HFFc6 (cell line): ENCODE results near the gene LRRC8A. TPM values are rescaled to one million over a fixed set of nuclear protein-coding genes. Genes with fewer than 3 reads are reported as not detected.
"Not testable (repeated sequence)": the region's sequence is repeated elsewhere in the genome, so short reads cannot be mapped to it uniquely, and the experiment has no call there.

ENCODE experiments used
- DNase-seq: peaks from one replicate; pipeline ENCODE4 v3.0.0-alpha.2; 2018
- H3K27ac Mint-ChIP-seq: 2 replicates; pipeline ENCODE4 v1.8.0; 2020; ENCODE audit warnings: mild to moderate bottlenecking, mixed read lengths
- H3K27me3 Mint-ChIP-seq: 2 replicates; pipeline ENCODE4 v1.8.0; 2021; ENCODE audit warnings: mild to moderate bottlenecking, moderate library complexity, mixed read lengths; ENCODE audit not compliant: insufficient read depth
- H3K36me3 Mint-ChIP-seq: 2 replicates; pipeline ENCODE4 v1.8.0; 2021; ENCODE audit warnings: low read depth, mixed read lengths
- H3K4me1 Mint-ChIP-seq: 2 replicates; pipeline ENCODE4 v1.8.0; 2020; ENCODE audit warnings: low read depth, mixed read lengths
- H3K4me3 Mint-ChIP-seq: 2 replicates; pipeline ENCODE4 v1.8.0; 2020; ENCODE audit warnings: mild to moderate bottlenecking, moderate library complexity, mixed read lengths
- H3K9me3 Mint-ChIP-seq: 2 replicates; pipeline ENCODE4 v1.8.0; 2020; ENCODE audit warnings: mild to moderate bottlenecking, mixed read lengths
- total RNA-seq, 6 experiments: library from RNA; stranded (reverse); fragmentation: NEBNext Ultra II Directional; extraction: Animal tissue kit (Norgen Biotek cat#: 25700); gene quantifications; 2 replicates in 1 of 6; 3 replicates in 5 of 6; pipeline ENCODE4 v1.2.3, GENCODE V29; 2021
- TF ChIP-seq, protein P1 (sequence below): fragments of 200-600 bp; sonication (generic); IDR thresholded peaks from 2 replicates; pipeline ENCODE4 v1.5.0; 2021; ENCODE audit warnings: antibody characterized with exemption, mild to moderate bottlenecking

LRRC8A gene
- total RNA-seq, 6 experiments from 2014 or later: 37.8 to 51.9 (median 39.6) TPM

DNA sequence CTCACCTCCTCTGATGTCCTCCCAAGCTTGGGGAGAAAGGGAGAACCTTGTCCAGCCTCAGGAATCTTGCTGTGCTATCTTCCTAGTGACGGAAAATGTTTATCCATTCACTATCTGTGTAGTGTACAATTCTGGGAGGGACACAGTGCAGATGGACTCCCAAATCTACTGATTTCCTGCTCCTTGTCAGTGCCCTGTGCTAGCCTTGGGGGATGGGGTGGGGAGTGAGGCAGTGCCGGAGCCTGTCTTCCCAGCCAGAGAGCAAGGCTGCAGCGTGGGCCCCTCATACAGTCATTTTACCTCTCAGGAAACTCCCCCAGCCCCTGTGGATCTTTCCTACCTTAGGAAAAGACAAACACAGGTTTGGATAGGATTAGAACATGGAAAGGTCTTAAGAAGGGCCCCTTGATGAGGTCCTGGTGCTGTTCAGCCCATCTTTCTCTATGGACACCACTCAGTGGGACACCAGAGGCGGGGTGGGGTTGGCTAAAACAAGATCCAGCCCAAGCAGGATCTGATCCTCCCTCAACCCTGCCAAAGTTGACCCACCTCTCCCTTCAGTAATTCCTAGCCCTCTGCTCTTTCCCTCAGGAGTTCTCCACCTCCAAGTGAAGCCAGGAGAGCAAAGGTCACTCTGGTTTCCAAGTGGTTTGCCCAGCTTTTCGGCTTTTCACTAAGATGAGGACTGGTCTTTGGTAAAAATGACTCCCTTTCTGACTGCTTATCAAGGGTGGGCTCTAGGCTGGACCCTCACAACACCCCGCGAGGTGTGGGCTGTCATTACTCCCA lies 62.1 kb downstream of the LRRC8A start:
- TF ChIP-seq, protein P1, sequence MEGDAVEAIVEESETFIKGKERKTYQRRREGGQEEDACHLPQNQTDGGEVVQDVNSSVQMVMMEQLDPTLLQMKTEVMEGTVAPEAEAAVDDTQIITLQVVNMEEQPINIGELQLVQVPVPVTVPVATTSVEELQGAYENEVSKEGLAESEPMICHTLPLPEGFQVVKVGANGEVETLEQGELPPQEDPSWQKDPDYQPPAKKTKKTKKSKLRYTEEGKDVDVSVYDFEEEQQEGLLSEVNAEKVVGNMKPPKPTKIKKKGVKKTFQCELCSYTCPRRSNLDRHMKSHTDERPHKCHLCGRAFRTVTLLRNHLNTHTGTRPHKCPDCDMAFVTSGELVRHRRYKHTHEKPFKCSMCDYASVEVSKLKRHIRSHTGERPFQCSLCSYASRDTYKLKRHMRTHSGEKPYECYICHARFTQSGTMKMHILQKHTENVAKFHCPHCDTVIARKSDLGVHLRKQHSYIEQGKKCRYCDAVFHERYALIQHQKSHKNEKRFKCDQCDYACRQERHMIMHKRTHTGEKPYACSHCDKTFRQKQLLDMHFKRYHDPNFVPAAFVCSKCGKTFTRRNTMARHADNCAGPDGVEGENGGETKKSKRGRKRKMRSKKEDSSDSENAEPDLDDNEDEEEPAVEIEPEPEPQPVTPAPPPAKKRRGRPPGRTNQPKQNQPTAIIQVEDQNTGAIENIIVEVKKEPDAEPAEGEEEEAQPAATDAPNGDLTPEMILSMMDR: no peak
- H3K27ac Mint-ChIP-seq: no peak overlapping the region
- H3K4me1 Mint-ChIP-seq: peaks cover 23% of the 10 kb centered on the region
- H3K27me3 Mint-ChIP-seq: peaks cover 5% of the 10 kb centered on the region
- H3K4me3 Mint-ChIP-seq: no peak overlapping the region
- peaks cover 17% of the 10 kb centered on the region for H3K36me3 Mint-ChIP-seq
- H3K9me3 Mint-ChIP-seq: no peaks in the 10 kb centered on the region
- DNase-seq: no peak

DNA sequence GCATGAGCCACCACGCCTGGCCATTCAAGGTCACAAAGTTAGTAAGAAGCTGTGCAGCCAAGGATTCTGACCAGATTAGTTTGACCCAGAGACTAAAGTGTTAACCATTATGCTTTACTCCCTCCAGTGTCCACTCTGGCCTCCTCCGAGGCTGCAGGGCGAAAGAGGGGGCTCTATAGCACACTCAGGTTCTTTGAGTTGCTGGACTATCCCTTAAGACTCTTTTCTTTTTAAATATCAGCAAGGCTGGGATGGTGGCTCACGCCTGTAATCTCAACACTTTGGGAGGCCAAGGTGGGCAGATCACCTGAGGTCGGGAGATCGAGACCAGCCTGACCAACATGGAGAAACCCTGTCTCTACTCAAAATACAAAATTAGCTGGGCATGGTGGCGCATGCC lies 63.0 kb downstream of the LRRC8A start:
- Mint-ChIP-seq H3K4me1 (peaks cover 23% of the 10 kb centered on the region), H3K36me3 (peaks cover 17% of the 10 kb centered on the region)
- H3K27me3 Mint-ChIP-seq, H3K4me3 Mint-ChIP-seq, DNase-seq, H3K27ac Mint-ChIP-seq, H3K9me3 Mint-ChIP-seq: not testable (repeated sequence)

DNA sequence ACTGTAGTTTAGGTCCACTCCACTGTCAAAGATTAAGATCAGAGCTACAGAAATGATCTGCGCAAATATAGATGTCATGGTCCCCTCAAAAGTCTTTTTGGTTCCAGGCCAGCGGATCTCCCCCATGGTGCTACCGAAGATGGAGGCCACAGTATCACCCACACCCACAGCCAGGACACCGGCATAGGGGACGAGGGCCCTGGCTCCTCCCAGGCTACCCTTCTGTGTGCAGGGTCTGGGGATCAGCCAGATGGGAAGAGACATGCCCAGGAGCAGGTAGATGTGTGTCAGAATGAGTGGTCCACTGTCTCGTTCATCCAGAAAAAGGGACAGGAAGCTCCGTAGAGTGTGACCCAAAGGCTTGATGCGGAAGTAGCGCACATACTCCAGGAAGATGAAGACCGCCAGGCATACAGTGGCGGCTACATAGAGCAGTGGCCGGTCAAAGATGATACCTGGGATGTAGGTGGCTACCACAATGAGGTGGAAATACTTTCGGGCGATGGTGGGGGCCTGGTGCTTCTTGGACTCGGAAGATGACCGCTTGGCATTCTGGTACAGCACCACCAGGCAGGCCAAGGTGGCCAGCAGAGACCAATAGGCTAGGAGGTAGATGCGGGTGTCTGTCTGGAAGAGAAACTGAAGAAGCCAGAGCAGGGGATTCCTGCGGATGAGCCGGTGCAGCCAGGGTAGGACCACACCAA lies 64.0 kb downstream of the LRRC8A start:
- Mint-ChIP-seq H3K9me3 (no peaks in the 10 kb centered on the region), H3K27me3 (peaks cover 5% of the 10 kb centered on the region), H3K4me3 (peak overlapping the region; percentile 99), H3K4me1 (peaks cover 23% of the 10 kb centered on the region), H3K36me3 (peaks cover 17% of the 10 kb centered on the region), H3K27ac (0 out of 2 replicates have a peak overlapping the region, but pooled peaks have one; percentile 97)
- TF ChIP-seq, protein P1: no peak
- DNase-seq: no peak

DNA sequence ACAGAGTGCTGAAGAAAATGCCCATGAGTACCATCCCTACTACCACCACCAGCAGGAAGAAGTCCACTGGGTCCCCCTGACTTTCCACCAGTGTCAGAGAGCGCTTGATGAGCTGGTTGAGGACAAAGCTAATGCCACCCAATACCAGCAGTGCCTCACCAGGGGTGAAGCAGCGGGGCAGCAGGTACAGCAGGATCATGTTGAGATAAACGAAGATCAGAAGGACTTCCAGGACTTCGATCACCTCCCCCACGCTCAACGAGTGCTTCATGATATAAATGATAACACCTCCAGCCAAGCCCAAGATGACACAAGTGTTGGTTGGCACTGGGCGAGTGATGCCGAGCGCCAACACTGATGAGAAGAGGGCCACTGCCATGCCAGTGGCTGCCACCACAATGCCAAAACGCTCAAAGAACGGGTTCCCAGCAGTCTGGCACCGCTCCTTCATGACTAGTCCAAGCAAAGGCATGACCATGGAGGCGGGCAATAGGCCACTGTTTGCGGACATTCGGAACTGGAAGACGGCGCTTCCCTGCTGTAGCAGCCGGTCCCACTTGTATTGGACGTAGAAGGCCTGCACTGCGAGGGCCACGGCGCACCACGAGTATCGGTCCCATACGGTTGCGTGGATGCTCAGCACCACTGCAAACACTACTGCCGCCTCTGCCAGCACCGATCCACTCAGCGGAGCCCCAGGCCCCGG lies 64.8 kb downstream of the LRRC8A start:
- Mint-ChIP-seq H3K27me3 (peaks cover 5% of the 10 kb centered on the region), H3K36me3 (peaks cover 17% of the 10 kb centered on the region), H3K4me3 (peak overlapping the region; percentile 99), H3K4me1 (peaks cover 23% of the 10 kb centered on the region), H3K27ac (peak overlapping the region; percentile 97), H3K9me3 (no peaks in the 10 kb centered on the region)
- DNase-seq: no peak
- TF ChIP-seq, protein P1: no peak

- Mint-ChIP-seq H3K4me1 (peaks cover 23% of the 10 kb centered on the region), H3K36me3 (peaks cover 17% of the 10 kb centered on the region), H3K9me3 (no peaks in the 10 kb centered on the region), H3K27ac (peak overlapping the region; percentile 97), H3K4me3 (peak overlapping the region; percentile 99), H3K27me3 (peaks cover 5% of the 10 kb centered on the region)
- TF ChIP-seq, protein P1: no peak
- DNase-seq: no peak
Measured at GRCh38 chr9:128947277-128947526, 65.3 kb downstream of the LRRC8A start.
